SJCRH30 (cell line): ENCODE data around the gene MYADML2. TPM values are rescaled to one million over a fixed set of nuclear protein-coding genes. Genes with fewer than 3 reads are reported as not detected.
"Not testable (repeated sequence)": the region's sequence is repeated elsewhere in the genome, so short reads cannot be mapped to it uniquely, and the experiment has no call there.

Experiments used
- DNase-seq, 2 experiments: peaks; one replicate each; pipeline ENCODE4 v3.0.0-alpha.2; 2015 to 2020
- H3K27ac ChIP-seq: fragments of 250-450 bp; sonication (Bioruptor Pico); 2 replicates; pipeline ENCODE4 v1.5.1; 2020; ENCODE audit warnings: mild to moderate bottlenecking, moderate library complexity
- H3K27me3 ChIP-seq: fragments of 250-450 bp; sonication (Bioruptor Pico); 2 replicates; pipeline ENCODE4 v1.5.1; 2020; ENCODE audit warnings: mild to moderate bottlenecking, moderate library complexity
- H3K36me3 ChIP-seq: fragments of 250-450 bp; sonication (Bioruptor Pico); 2 replicates; pipeline ENCODE4 v1.5.1; 2020; ENCODE audit warnings: mild to moderate bottlenecking, moderate library complexity
- H3K4me1 ChIP-seq: fragments of 250-450 bp; sonication (Bioruptor Pico); 2 replicates; pipeline ENCODE4 v1.5.1; 2020; ENCODE audit warnings: mild to moderate bottlenecking, moderate library complexity
- H3K4me3 ChIP-seq: fragments of 250-450 bp; sonication (Bioruptor Pico); 2 replicates; pipeline ENCODE4 v1.5.1; 2020; ENCODE audit warnings: mild to moderate bottlenecking, moderate library complexity
- H3K9me3 ChIP-seq: fragments of 250-450 bp; sonication (Bioruptor Pico); replicated peaks from 2 replicates; pipeline ENCODE4 v1.5.1; 2020; ENCODE audit warnings: mild to moderate bottlenecking, moderate library complexity
- total RNA-seq: library from RNA; depleted of rRNA; stranded (reverse); fragments of >200 nt; shearing (Covaris generic); gene quantifications from 2 replicates; pipeline ENCODE4 v1.2.3, GENCODE V29; 2014

MYADML2 gene
- total RNA-seq, 1 experiment from 2014 or later: 0.85 TPM

- no peaks in the 10 kb centered on the region for H3K36me3 ChIP-seq
- no peak overlapping the region for H3K4me3 ChIP-seq
- peaks cover 4% of the 10 kb centered on the region; the same call in 1 of the 2 replicates for H3K9me3 ChIP-seq
- no peak for DNase-seq
- no peak overlapping the region for H3K27ac ChIP-seq
- peaks cover 8% of the 10 kb centered on the region; the same call in 1 of the 2 replicates for H3K27me3 ChIP-seq
- H3K4me1 ChIP-seq: peaks cover 16% of the 10 kb centered on the region
Measured at GRCh38 chr17:81956607-81957589, 9.9 kb upstream of the MYADML2 start.

DNA sequence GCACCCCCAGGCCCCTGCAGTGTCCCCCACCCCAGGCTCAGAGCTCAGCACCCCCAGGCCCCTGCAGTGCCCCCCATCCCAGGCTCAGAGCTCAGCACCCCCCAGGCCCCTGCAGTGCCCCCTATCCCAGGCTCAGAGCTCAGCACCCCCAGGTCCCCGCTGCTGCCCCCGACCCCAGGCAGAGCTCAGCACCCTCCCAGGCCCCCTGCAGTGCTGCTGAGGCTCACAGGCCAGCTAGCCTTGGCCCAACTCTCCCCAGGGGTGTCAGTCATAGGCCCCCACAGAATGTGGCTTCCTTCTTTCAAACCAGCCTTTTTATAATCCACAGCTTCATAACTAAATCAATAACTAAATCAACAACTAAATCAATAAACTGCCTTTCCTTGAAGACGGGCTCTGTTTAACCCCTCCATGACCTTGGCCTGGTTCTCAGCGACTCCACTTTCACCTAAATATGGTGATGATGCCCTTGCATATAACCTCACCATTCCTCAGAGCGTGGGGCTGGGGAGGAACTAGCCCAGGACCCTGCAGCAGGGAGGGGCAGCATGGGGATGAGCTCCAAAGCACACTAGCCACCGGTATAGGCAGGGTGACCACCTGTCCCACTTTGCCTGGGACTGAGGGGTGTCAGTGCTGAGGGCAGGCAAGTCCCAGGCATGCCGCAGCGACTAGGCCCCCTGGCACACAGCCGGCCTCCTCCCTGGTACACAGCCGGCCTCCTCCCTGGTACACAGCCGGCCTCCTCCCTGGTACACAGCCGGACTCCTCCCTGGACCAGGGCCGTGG is 8.9 kb upstream of the MYADML2 start:
- H3K36me3 ChIP-seq: no peaks in the 10 kb centered on the region
- H3K27me3 ChIP-seq: peaks cover 10% of the 10 kb centered on the region; the same call in 1 of the 2 replicates
- H3K4me1 ChIP-seq: peaks cover 14% of the 10 kb centered on the region
- H3K9me3 ChIP-seq: peaks cover 4% of the 10 kb centered on the region; the same call in 1 of the 2 replicates
- no peak overlapping the region for H3K4me3 ChIP-seq
- no peak overlapping the region for H3K27ac ChIP-seq
- DNase-seq: no peak

DNA sequence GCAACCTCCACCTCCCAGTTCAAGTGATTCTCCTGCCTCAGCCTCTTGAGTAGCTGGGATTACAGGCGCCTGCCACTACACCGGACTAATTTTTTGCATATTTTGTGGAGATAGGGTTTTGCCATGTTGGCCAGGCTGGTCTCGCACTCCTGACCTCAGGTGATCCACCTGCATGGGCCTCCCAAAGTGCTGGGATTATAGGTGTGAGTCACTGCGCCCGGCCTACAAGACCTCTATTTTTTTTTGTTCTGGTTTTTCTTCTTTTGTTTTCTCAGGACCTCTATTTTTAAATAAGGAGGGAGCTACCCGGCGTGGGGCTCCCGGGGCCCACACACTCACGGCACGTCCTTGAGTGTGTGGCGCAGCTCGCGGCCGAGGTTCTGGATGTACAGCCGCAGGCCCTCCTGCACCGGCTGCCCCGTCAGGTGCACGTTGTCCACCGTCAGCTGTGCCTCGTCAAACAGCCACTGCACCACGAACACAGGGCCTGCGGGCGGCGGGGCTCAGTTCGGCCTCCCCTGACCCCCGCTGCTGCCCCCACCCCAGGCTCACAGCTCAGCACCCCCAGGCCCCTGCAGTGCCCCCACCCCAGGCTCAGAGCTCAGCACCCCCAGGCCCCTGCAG is 8.1 kb upstream of the MYADML2 start:
- Histone ChIP-seq H3K36me3 (no peaks in the 10 kb centered on the region), H3K27ac (no peak overlapping the region), H3K4me1 (peaks cover 14% of the 10 kb centered on the region), H3K4me3 (no peak overlapping the region), H3K27me3 (peaks cover 10% of the 10 kb centered on the region; the same call in 1 of the 2 replicates), H3K9me3 (peaks cover 4% of the 10 kb centered on the region; the same call in 1 of the 2 replicates)
- DNase-seq: no peak

DNA sequence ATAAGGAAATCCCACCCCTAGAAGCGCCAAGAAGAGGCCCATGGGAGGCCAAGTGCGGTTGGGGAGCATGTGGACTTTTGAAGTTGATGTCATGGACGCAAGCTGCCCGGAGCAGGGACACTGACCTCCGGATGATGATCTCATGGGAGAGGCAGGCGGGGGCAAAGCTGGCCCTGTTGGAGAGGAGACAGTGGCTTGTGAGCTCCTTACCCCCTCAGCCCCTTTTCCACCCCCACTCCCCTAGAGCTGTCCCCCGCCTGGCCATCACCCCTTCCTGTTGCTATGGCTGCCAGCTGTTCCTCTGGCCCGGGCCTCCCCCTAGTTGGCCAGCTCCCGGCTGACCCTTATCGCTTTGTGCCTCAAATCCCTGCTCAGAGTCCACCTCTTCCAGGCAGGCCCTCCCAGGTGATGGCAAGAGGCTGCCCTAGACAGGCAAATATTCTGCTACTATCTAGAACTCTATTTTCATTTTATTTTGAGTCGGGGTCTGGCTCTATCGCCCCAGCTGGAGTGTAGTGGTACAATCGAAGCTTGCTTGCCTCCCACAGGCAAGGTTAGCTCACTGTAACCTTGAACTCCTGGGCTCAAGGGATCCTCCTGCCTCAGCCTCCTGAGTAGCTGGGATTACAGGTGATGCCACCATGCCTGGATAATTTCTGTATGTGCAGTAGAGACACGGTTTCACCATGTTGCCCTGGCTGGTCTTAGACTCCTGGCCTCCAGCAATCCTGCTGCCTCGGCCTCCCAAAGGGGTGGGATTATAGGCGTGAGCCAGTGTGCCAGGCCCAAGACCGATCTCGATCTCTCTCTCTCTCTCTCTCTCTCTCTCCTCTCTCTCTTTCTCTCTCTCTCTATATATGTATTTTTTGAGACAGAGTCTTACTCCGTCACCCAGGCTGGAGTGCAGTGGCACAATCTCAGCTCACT is 7.4 kb upstream of the MYADML2 start:
- Histone ChIP-seq H3K27ac (no peak overlapping the region), H3K36me3 (no peaks in the 10 kb centered on the region), H3K9me3 (peaks cover 4% of the 10 kb centered on the region; the same call in 1 of the 2 replicates), H3K27me3 (peaks cover 10% of the 10 kb centered on the region; the same call in 1 of the 2 replicates), H3K4me1 (peaks cover 14% of the 10 kb centered on the region), H3K4me3 (no peak overlapping the region)
- peak; percentile 81 to 89 for DNase-seq

GRCh38 chr17:81953443-81953842 is 6.4 kb upstream of the MYADML2 start:
- not testable (repeated sequence) for DNase-seq, H3K9me3 ChIP-seq, H3K4me3 ChIP-seq, H3K36me3 ChIP-seq, H3K27ac ChIP-seq
- Histone ChIP-seq H3K27me3 (peaks cover 10% of the 10 kb centered on the region; the same call in 1 of the 2 replicates), H3K4me1 (peaks cover 14% of the 10 kb centered on the region)

DNA sequence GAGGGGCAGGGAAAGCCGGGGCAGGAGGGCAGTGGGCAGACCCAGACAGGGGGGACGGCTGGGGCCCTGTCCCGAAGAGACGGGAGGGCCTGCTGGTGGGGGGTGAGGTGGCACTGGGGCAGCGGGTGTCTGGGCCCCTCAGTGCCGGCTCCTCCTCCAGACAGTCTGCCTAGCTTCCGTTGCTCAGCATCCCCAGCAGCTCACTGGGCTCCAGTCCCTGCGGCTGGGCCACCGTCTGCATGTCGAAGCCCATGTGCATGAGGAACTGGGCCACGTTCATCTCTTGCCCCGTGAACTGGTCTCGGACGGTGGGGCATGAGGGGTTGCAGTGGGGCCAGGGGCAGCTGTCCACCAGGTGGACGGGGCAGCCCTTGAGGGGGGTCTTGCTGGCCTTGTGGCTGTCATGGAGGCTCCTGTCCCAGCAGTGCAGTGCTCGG is 5.8 kb upstream of the MYADML2 start:
- no peak for DNase-seq
- Histone ChIP-seq H3K4me1 (peaks cover 14% of the 10 kb centered on the region), H3K27ac (no peak overlapping the region), H3K27me3 (peaks cover 10% of the 10 kb centered on the region; the same call in 1 of the 2 replicates), H3K36me3 (no peaks in the 10 kb centered on the region), H3K4me3 (no peak overlapping the region), H3K9me3 (no peaks in the 10 kb centered on the region)

DNA sequence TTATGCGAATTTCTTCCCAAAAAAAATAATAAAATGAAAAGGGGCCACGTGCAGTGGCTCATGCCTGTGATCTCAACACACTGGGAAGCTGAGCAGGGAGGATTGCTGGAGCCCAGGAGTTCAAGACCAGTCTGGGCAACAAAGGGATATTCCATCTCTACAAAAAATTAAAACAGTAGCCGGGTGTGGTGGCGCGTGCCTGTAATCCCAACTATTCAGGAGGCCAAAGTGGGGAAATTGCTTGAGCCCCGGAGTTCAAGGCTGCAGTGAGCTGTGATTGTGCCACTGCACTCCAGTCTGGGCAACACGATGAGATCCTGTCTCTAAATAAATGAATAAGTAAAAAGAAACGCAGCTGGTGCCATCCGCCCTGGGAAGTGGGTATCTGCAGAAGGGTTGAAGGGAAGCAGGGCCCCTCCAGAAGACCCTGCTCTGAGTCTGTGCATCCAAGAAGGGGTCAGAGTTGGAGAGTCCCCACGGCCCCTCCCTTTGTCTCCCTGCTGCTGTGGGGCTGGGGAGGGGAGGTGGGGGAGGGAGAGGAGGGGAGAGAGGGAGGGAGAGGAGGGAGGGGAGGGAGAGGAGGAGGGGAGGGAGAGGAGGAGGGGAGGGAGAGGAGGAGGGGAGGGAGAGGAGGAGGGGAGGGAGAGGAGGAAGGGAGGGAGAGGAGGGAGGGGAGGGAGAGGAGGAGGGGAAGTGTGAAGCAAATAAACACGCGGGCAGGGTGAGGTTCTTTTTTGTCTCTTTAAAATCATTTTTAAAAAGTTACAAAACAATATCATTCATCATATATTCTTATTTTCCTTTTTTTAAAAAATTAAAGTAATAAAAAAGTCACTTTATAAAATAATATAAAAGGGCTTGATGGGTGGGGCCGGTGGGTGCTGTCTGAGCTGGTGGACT is 5.0 kb upstream of the MYADML2 start:
- no peaks in the 10 kb centered on the region for H3K9me3 ChIP-seq
- DNase-seq: no peak
- H3K27me3 ChIP-seq: peaks cover 8% of the 10 kb centered on the region; the same call in 1 of the 2 replicates
- no peak overlapping the region for H3K27ac ChIP-seq
- peaks cover 14% of the 10 kb centered on the region for H3K4me1 ChIP-seq
- H3K4me3 ChIP-seq: no peak overlapping the region
- no peaks in the 10 kb centered on the region for H3K36me3 ChIP-seq

- H3K27ac ChIP-seq: no peak overlapping the region
- peaks cover 5% of the 10 kb centered on the region; the same call in 1 of the 2 replicates for H3K27me3 ChIP-seq
- no peaks in the 10 kb centered on the region for H3K36me3 ChIP-seq
- no peaks in the 10 kb centered on the region for H3K9me3 ChIP-seq
- no peak overlapping the region for H3K4me3 ChIP-seq
- no peak for DNase-seq
- peaks cover 17% of the 10 kb centered on the region for H3K4me1 ChIP-seq
Measured at GRCh38 chr17:81950501-81950900, 3.5 kb upstream of the MYADML2 start.

DNA sequence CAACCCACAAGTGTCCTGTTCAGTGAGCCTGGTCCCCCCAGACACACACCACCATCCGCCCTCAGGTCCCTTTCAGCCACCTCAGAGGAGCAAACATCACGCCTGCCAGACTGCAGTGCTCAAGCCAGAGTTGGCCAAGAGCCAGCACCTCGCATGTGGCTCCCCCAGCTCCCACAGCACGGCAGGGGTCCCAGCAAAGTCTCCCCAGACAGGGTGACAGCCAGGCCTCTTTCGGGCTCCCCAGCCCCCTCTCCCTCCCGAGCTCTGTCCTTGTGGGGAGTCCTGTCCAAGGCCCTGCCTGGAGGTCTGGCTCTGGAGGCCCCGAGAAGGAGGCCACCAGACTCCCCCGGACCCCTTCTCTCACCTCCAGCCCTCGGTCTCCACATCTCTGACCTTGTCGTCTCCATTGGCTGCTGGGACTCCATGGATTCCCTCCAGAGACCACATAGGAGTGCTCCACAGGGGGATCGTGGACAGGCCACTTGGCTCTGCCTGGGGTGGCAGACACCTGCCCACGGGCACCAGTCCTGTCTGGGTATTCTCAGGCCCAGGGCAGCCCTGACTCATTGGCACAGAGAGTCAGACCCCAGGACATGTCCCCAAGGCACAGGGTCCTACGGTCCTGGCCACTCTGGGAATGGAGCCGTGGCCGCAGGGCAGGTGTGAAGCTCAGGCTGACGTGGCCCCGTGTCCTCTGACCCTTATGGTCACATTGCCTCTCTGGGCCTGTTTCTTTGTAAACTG is 1.8 kb upstream of the MYADML2 start:
- H3K27me3 ChIP-seq: peaks cover 5% of the 10 kb centered on the region; the same call in 1 of the 2 replicates
- no peak overlapping the region for H3K4me3 ChIP-seq
- no peaks in the 10 kb centered on the region for H3K9me3 ChIP-seq
- H3K4me1 ChIP-seq: peaks cover 14% of the 10 kb centered on the region
- H3K36me3 ChIP-seq: no peaks in the 10 kb centered on the region
- peak in 1 of 2 experiments; percentile 36 for DNase-seq
- H3K27ac ChIP-seq: no peak overlapping the region

- no peaks in the 10 kb centered on the region for H3K9me3 ChIP-seq
- H3K4me1 ChIP-seq: peaks cover 38% of the 10 kb centered on the region
- H3K4me3 ChIP-seq: no peak overlapping the region
- DNase-seq: no peak
- no peak overlapping the region for H3K27ac ChIP-seq
- H3K36me3 ChIP-seq: no peaks in the 10 kb centered on the region
- H3K27me3 ChIP-seq: no peaks in the 10 kb centered on the region
Measured at GRCh38 chr17:81944858-81945257, 2.2 kb downstream of the MYADML2 start.

DNA sequence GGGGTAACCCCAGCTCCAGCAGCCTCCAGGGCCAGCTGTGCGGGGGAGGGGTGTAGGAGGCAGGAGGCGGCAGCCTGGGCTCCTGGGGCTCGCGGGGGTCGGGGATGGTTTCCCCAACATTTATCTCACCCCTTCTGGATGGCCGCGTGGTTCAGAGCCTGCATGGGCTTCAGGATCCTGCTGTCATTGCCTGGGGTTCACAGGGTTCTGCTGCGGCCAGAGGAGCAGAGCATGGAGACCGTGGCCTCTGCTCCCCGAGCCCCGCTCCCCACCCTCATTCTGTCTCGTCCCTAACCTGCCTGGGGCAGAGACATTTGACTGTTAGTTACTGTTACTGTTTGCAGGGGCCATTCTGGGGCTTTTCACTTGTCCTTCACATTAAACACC is 4.9 kb downstream of the MYADML2 start:
- Histone ChIP-seq H3K4me1 (peaks cover 38% of the 10 kb centered on the region), H3K9me3 (no peaks in the 10 kb centered on the region), H3K4me3 (peak overlapping the region; percentile 23), H3K27me3 (no peaks in the 10 kb centered on the region), H3K36me3 (no peaks in the 10 kb centered on the region), H3K27ac (peak overlapping the region; percentile 48)
- no peak for DNase-seq

GRCh38 chr17:81941484-81942166 is 5.4 kb downstream of the MYADML2 start:
- DNase-seq: peak; percentile 96 to 97

More at GRCh38 chr17:81941484-81942166, 5.4 kb downstream of the MYADML2 start:
- peak overlapping the region; percentile 48 for H3K27ac ChIP-seq
- H3K27me3 ChIP-seq: no peaks in the 10 kb centered on the region
- H3K4me1 ChIP-seq: peaks cover 38% of the 10 kb centered on the region
- H3K9me3 ChIP-seq: no peaks in the 10 kb centered on the region
- no peaks in the 10 kb centered on the region for H3K36me3 ChIP-seq
- peak overlapping the region; percentile 23 for H3K4me3 ChIP-seq
